Trophoblast cell (in vitro differentiated cells and primary cell): ENCODE data around the gene DUSP21. TPM values are rescaled to one million over a fixed set of nuclear protein-coding genes. Genes with fewer than 3 reads are reported as not detected.

Experiments
- DNase-seq, 2 donors: peaks; one replicate each; pipeline ENCODE4 v3.0.0-alpha.2; 2016
- H2AFZ ChIP-seq: 2 replicates; pipeline ENCODE4 v1.6.1; 2013; ENCODE audit warnings: low read length, moderate library complexity, mild to moderate bottlenecking; ENCODE audit not compliant: insufficient read depth, poor library complexity
- H2AK5ac ChIP-seq: 2 replicates; pipeline ENCODE4 v1.6.1; 2013; ENCODE audit warnings: mild to moderate bottlenecking, low read length
- H2BK120ac ChIP-seq: 2 replicates; pipeline ENCODE4 v1.6.1; 2013; ENCODE audit warnings: low read length, mild to moderate bottlenecking, moderate library complexity; ENCODE audit not compliant: insufficient read depth, poor library complexity
- H2BK12ac ChIP-seq: 2 replicates; pipeline ENCODE4 v1.6.1; 2013; ENCODE audit warnings: mild to moderate bottlenecking, low read length, moderate library complexity
- H2BK5ac ChIP-seq: 2 replicates; pipeline ENCODE4 v1.6.1; 2013; ENCODE audit warnings: low read length, low read depth, moderate library complexity, mild to moderate bottlenecking; ENCODE audit not compliant: poor library complexity
- H3K14ac ChIP-seq: 2 replicates; pipeline ENCODE4 v1.6.1; 2013; ENCODE audit warnings: mild to moderate bottlenecking, low read length
- H3K18ac ChIP-seq: 2 replicates; pipeline ENCODE4 v1.6.1; 2013; ENCODE audit warnings: mild to moderate bottlenecking, low read length
- H3K23ac ChIP-seq: 2 replicates; pipeline ENCODE4 v1.6.1; 2013; ENCODE audit warnings: low read length
- H3K27ac ChIP-seq: 2 replicates; pipeline ENCODE4 v1.5.1; 2013; ENCODE audit warnings: low read depth, mild to moderate bottlenecking, inconsistent platforms, low read length, moderate library complexity
- H3K27me3 ChIP-seq: 2 replicates; pipeline ENCODE4 v1.6.1; 2013; ENCODE audit warnings: inconsistent platforms, mild to moderate bottlenecking, low read length, moderate library complexity; ENCODE audit not compliant: insufficient read depth
- H3K36me3 ChIP-seq, 2 experiments: 1 replicate in 1 of 2; 2 replicates in 1 of 2; pipeline ENCODE4 v1.6.1; 2013; ENCODE audit warnings: low read length in 2 of 2, mild to moderate bottlenecking in 2 of 2, moderate library complexity in 1 of 2; ENCODE audit not compliant: insufficient read depth in 2 of 2, control insufficient read depth in 1 of 2
- H3K4ac ChIP-seq: 2 replicates; pipeline ENCODE4 v1.6.1; 2013; ENCODE audit warnings: low read depth, mild to moderate bottlenecking, low read length, moderate library complexity
- H3K4me1 ChIP-seq, 2 experiments: 1 replicate in 1 of 2; 2 replicates in 1 of 2; pipeline ENCODE4 v1.6.1; 2013; ENCODE audit warnings: low read length in 2 of 2, mild to moderate bottlenecking in 2 of 2, moderate library complexity in 1 of 2; ENCODE audit not compliant: insufficient read depth in 2 of 2, control insufficient read depth in 1 of 2
- H3K4me2 ChIP-seq: 2 replicates; pipeline ENCODE4 v1.6.1; 2013; ENCODE audit warnings: inconsistent platforms, mild to moderate bottlenecking, low read length, moderate library complexity
- H3K4me3 ChIP-seq: 2 replicates; pipeline ENCODE4 v1.5.1; 2013; ENCODE audit warnings: mild to moderate bottlenecking, low read depth, low read length, inconsistent platforms
- H3K79me1 ChIP-seq: one replicate; pipeline ENCODE4 v1.6.1; 2013; ENCODE audit warnings: low read length
- H3K79me2 ChIP-seq: 2 replicates; pipeline ENCODE4 v1.6.1; 2013; ENCODE audit warnings: low read length, mild to moderate bottlenecking; ENCODE audit not compliant: control insufficient read depth, insufficient read depth, poor library complexity
- H3K9ac ChIP-seq: 2 replicates; pipeline ENCODE4 v1.6.1; 2013; ENCODE audit warnings: mild to moderate bottlenecking, low read length
- H3K9me3 ChIP-seq: 2 replicates; pipeline ENCODE4 v1.6.1; 2013; ENCODE audit warnings: low read depth, mild to moderate bottlenecking, control low read depth, inconsistent platforms, low read length; ENCODE audit not compliant: insufficient read depth
- H4K12ac ChIP-seq: 2 replicates; pipeline ENCODE4 v1.6.1; 2013; ENCODE audit warnings: low read depth, mild to moderate bottlenecking, low read length, moderate library complexity
- H4K8ac ChIP-seq: 2 replicates; pipeline ENCODE4 v1.6.1; 2013; ENCODE audit warnings: low read depth, mild to moderate bottlenecking, low read length, moderate library complexity
- H4K91ac ChIP-seq: one replicate; pipeline ENCODE4 v1.6.1; 2013; ENCODE audit warnings: low read depth, mild to moderate bottlenecking, low read length, moderate library complexity
- WGBS: extraction: QIAGEN DNeasy Blood & Tissue Kit; methylation state at CpG from one replicate; pipeline ENCODE4 v1.1.7; 2013; ENCODE audit warnings: missing lambda C conversion rate; ENCODE audit not compliant: insufficient read length, insufficient coverage; ENCODE audit errors: extremely low coverage; 5-methylcytosine and 5-hydroxymethylcytosine counted together
- polyA plus RNA-seq: library from polyadenylated mRNA; stranded (reverse); fragments of 200-250 nt; gene quantifications from 2 replicates; pipeline ENCODE4 v1.2.3, GENCODE V29; 2013

The DUSP21 gene
- polyA plus RNA-seq = not detected in 2 replicates

DNA sequence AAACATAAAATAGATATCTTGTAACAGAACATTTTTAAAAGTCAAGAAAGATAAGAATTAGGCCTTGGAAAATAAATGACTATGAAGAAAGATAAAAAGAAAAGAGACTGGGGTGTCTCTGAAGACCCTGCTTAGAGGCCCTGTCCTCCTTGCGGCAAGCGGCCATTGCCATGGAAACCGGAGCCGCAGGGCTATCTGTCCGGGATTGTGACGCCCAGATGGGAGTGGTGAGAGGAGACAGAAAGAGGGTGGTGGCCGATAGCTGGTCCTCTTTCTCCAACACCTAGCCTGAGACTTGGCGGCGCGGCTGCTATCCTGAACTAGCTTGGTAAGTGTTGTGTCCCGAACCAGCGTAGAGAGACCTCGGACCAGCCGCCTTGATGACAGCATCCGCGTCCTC lies at the start of gene DUSP21:
TSS of gene DUSP21 (plus strand) at position 269 of the 400 bp plus-strand sequence. CDS start at position 381, 112 bp downstream.
- H3K27ac ChIP-seq = no peak within 1 kb of the TSS
- no peak within 1 kb of the TSS for H4K8ac ChIP-seq
- no peak within 1 kb of the TSS for H2AK5ac ChIP-seq
- H3K9ac ChIP-seq = no peak within 1 kb of the TSS
- H3K4me2 ChIP-seq = no peak within 1 kb of the TSS
- no peak within 1 kb of the TSS for H3K18ac ChIP-seq
- H3K4me1 ChIP-seq = no peaks in the 10 kb centered on the region
- H3K27me3 ChIP-seq = no peaks in the 10 kb centered on the region
- no peaks in the 10 kb centered on the region for H3K79me1 ChIP-seq
- no peaks in the 10 kb centered on the region for H3K79me2 ChIP-seq
- no peak within 1 kb of the TSS for H3K23ac ChIP-seq
- no peak within 1 kb of the TSS for H4K12ac ChIP-seq
- H2BK5ac ChIP-seq = no peak within 1 kb of the TSS
- no peak within 1 kb of the TSS for H3K4ac ChIP-seq
- no CpG with 5 or more reads among the region's 16 CpGs for WGBS
- H3K9me3 ChIP-seq = no peaks in the 10 kb centered on the region
- no peak within 1 kb of the TSS for H3K4me3 ChIP-seq
- H3K36me3 ChIP-seq = no peaks in the 10 kb centered on the region
- H2BK12ac ChIP-seq = no peak within 1 kb of the TSS
- no peak within 1 kb of the TSS for H2AFZ ChIP-seq
- H4K91ac ChIP-seq = no peak within 1 kb of the TSS
- peak in 1 of 2 donors; percentile 41 for DNase-seq
- H3K14ac ChIP-seq = no peak within 1 kb of the TSS
- no peak within 1 kb of the TSS for H2BK120ac ChIP-seq

DNA sequence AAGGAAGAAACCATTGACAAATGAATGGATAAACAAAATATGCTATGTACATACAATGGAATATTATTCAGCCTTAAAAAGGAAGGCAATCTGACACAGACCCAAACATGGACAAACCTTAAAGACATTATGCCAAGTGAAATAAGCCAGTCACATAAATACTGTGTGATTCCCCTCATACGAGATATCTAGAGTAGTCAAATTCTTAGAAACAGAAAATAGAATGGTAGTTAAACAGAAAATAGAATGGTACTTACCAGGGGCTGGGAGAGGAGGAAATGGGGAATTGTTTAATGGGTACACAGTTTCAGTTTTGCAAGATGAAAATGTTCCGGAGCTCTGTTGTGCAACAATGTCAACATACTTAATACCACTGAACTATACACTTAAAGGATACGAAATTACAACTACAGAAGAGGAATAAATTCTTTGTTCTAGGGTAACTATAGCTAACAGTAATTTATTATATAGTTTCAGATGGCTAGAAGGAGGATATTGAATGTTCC lies 47.8 kb upstream of the DUSP21 start:
- H3K4me2 ChIP-seq = no peak overlapping the region
- H3K4me3 ChIP-seq = no peak overlapping the region
- H4K12ac ChIP-seq = no peak overlapping the region
- H2AK5ac ChIP-seq = no peak overlapping the region
- no peak overlapping the region for H3K4ac ChIP-seq
- no peak overlapping the region for H4K8ac ChIP-seq
- no peak overlapping the region for H3K23ac ChIP-seq
- H2BK12ac ChIP-seq = no peak overlapping the region
- H3K79me2 ChIP-seq = no peaks in the 10 kb centered on the region
- H2BK120ac ChIP-seq = no peak overlapping the region
- no peak overlapping the region for H4K91ac ChIP-seq
- no peak overlapping the region for H3K27ac ChIP-seq
- no peaks in the 10 kb centered on the region for H3K4me1 ChIP-seq
- H2AFZ ChIP-seq = no peak overlapping the region
- H3K27me3 ChIP-seq = no peaks in the 10 kb centered on the region
- H2BK5ac ChIP-seq = no peak overlapping the region
- no peak overlapping the region for H3K18ac ChIP-seq
- H3K36me3 ChIP-seq = no peaks in the 10 kb centered on the region
- no peak overlapping the region for H3K9ac ChIP-seq
- no peaks in the 10 kb centered on the region for H3K9me3 ChIP-seq
- no peak overlapping the region for H3K14ac ChIP-seq
- no peak for DNase-seq
- no CpG with 5 or more reads among the region's 3 CpGs for WGBS
- H3K79me1 ChIP-seq = no peaks in the 10 kb centered on the region

DNA sequence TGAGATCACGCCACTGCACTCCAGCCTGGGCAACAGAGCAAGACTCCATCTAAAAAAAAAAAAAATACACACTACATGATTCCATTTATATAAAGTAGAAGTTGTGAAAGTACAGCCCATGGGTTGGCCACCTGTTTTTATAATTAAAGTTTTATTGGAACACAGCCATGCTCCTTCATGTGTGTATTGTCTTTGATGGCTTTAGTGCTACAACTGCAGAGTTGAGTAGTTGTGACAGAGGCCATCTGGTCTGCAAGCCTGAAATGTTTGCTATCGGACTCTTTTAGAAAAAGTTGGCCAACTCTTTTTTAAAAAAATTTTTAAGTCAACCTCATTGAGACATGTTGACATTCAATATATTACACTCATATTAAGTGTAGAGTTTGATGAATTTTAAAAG lies 41.2 kb upstream of the DUSP21 start:
- H3K27ac ChIP-seq = no peak overlapping the region
- H3K14ac ChIP-seq = no peak overlapping the region
- no peak overlapping the region for H2BK5ac ChIP-seq
- no peak overlapping the region for H2BK12ac ChIP-seq
- H3K27me3 ChIP-seq = no peaks in the 10 kb centered on the region
- no peaks in the 10 kb centered on the region for H3K9me3 ChIP-seq
- no peaks in the 10 kb centered on the region for H3K79me2 ChIP-seq
- H3K18ac ChIP-seq = no peak overlapping the region
- no peak overlapping the region for H3K4ac ChIP-seq
- H3K4me3 ChIP-seq = no peak overlapping the region
- H2AFZ ChIP-seq = no peak overlapping the region
- no peak overlapping the region for H4K8ac ChIP-seq
- no peak overlapping the region for H3K4me2 ChIP-seq
- H4K91ac ChIP-seq = no peak overlapping the region
- H3K9ac ChIP-seq = no peak overlapping the region
- no peaks in the 10 kb centered on the region for H3K4me1 ChIP-seq
- no peak overlapping the region for H2AK5ac ChIP-seq
- no peak overlapping the region for H4K12ac ChIP-seq
- H3K36me3 ChIP-seq = no peaks in the 10 kb centered on the region
- H3K23ac ChIP-seq = no peak overlapping the region
- no CpG with 5 or more reads among the region's 2 CpGs for WGBS
- no peak for DNase-seq
- H2BK120ac ChIP-seq = no peak overlapping the region
- H3K79me1 ChIP-seq = no peaks in the 10 kb centered on the region

DNA sequence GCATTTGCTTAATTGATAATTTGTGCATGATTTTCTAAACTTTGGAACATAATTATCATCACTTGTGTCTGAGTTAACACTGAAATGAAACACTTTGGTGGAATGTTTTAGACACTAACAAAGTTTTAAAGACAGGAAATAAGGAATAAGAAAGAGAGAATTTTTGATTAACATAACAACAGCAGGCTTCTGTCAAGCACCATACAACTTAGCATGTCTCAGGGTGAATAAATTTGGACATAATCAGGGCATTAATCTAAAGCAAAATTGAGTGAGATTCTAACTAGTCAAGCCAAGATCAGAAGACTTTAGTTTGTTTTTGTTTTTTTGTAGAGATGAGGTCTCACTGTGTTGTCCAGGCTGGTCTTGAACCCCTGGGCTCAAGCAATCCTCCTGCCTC lies 28.1 kb upstream of the DUSP21 start:
- Histone ChIP-seq H4K8ac (no peak overlapping the region), H3K79me2 (no peaks in the 10 kb centered on the region), H3K4ac (no peak overlapping the region), H3K4me3 (no peak overlapping the region), H4K12ac (no peak overlapping the region), H3K27me3 (no peaks in the 10 kb centered on the region), H3K23ac (no peak overlapping the region), H3K18ac (no peak overlapping the region), H3K79me1 (no peaks in the 10 kb centered on the region), H3K4me2 (no peak overlapping the region), H3K9me3 (no peaks in the 10 kb centered on the region), H2AK5ac (no peak overlapping the region), H3K4me1 (no peaks in the 10 kb centered on the region), H4K91ac (no peak overlapping the region), H2AFZ (no peak overlapping the region), H3K36me3 (no peaks in the 10 kb centered on the region), H2BK5ac (no peak overlapping the region), H2BK12ac (no peak overlapping the region), H3K14ac (no peak overlapping the region), H3K27ac (no peak overlapping the region), H2BK120ac (no peak overlapping the region), H3K9ac (no peak overlapping the region)
- DNase-seq = no peak
